GM18519 (cell line): ENCODE results near the gene COL8A1.
"Not testable (repeated sequence)": the region's sequence is repeated elsewhere in the genome, so short reads cannot be mapped to it uniquely, and the experiment has no call there.

Source experiments
- ATAC-seq: cut with Tn5 transposase; IDR thresholded peaks from one replicate; pipeline ENCODE4 v1.9.1; 2021; ENCODE audit warnings: mild to moderate bottlenecking, moderate library complexity; ENCODE audit not compliant: unreplicated experiment, low FRiP score

Gene COL8A1

GRCh38 chr3:99702953-99703943 is 64.9 kb downstream of the COL8A1 start:
- no peak for ATAC-seq

DNA sequence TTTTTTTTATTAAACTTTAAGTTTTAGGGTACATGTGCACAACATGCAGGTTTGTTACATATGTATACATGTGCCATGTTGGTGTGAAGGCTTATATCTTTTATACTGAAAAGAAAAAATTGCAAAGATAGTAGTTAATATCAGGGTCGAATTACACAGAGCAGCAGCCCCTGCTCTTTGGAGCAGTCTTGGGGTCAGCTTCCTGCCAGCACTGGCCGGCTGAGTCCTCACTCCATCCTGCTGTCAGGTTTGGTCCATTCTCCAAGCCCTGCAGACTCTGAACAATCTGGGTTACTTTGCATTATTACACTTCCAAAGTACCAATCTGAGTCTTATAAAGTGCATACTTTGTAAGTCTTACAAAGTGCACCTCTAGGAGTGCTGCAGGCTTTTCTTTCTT is 66.0 kb downstream of the COL8A1 start:
- ATAC-seq = no peak

DNA sequence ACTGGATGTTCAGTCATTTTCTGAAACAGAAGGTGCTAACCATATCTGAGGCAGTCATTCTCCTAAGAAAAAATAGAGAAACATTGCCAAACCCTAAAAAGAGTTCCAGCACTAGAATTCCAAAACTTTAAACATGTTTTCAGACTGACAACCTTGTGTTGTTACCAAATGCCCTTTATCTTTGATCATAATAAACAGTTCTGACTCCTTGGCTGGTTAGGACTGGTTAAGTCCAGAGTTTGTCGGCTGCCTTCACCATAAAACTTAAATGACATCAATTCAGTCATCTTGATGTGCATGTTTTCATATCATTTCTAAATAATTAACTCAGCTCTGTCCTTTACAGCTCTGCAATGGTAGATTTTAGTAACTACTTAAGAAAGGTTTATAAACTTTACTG is 68.0 kb downstream of the COL8A1 start:
- no peak for ATAC-seq

GRCh38 chr3:99708207-99708745 is 69.9 kb downstream of the COL8A1 start:
- no peak for ATAC-seq

- ATAC-seq = no peak
These were observed 71.3 kb downstream of the COL8A1 start for GRCh38 chr3:99709686-99710085.

DNA sequence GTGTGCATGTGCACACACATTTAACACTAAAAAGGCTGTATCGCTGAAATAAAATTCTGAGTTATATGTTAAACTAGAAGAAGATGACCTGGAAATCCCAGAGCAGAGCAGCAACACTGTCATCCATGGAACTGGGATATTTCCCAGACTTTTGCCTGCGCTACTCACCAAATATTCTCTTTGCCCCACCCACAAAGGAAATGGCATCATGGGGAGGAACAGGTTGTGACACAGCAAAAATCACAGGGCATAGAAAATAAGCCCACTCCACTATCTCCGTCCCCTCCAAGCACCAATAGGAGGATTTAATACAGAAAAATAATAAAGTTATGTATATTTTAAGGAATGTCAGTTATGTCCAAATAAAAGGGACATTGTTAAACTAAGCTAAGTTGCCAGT is 71.7 kb downstream of the COL8A1 start:
- no peak for ATAC-seq

DNA sequence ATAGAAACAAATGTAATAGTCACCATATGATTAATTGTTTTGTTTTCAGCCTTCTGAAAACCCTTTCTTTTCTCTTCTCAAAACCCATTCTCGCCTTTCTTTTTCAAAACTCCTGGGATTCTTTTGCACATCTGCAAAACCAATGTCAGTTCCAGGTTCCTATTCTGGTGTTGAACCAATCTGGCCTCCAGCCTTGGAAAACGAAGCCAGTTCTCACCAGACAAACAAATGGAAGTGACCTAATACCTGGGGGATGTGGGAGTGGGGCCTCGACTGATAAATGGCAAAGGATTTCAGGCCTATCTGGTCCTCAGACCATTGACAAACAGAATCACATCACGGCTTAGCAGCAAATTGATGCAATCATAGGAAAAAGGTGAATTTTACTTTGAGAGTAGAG is 73.0 kb downstream of the COL8A1 start:
- ATAC-seq = no peak

- ATAC-seq = no peak
These were observed 74.0 kb downstream of the COL8A1 start for GRCh38 chr3:99712291-99712954.

GRCh38 chr3:99713440-99713839 is 75.0 kb downstream of the COL8A1 start:
- ATAC-seq = no peak

DNA sequence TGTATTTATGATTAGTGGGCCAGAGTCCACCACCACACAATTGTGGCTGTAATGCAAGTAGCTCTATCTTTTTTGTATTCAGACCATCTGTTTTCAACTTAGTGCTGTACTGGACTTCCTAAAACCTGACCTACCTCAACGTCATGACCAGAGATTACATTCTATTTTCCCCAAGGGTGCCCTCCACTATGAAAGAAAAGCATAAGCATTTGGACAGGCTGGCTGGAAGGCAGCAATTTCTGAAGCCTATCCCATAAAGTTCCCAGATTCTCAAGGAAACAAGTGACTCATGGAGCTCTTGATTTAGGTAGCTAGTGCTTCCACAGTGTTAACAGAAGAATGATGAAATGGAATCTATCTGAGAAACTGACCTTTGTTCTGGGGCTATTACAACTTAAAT is 75.8 kb downstream of the COL8A1 start:
- ATAC-seq = no peak

DNA sequence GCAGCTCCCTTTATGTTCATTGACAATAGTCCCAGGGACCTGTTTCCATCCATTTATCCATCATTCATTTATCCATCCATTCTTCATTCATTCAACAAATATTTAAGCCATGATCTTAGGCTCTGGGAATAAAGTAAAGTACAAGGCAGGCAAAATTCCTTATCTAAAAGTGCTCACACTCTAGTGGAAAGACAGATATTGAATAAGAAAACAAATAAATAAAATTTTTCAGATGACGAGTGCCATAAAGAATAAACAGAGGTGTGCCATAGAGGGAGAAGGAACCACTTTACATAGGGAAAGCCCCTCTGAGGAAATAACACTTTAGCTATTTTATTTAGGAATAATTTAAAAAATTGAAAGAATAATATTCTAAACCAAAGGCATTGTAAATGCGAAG is 76.2 kb downstream of the COL8A1 start:
- ATAC-seq = no peak

GRCh38 chr3:99716463-99716995 is 78.1 kb downstream of the COL8A1 start:
- no peak for ATAC-seq

GRCh38 chr3:99720985-99721632 is 82.7 kb downstream of the COL8A1 start:
- ATAC-seq = no peak

- no peak for ATAC-seq
These were observed 83.2 kb downstream of the COL8A1 start for GRCh38 chr3:99721633-99722007.

DNA sequence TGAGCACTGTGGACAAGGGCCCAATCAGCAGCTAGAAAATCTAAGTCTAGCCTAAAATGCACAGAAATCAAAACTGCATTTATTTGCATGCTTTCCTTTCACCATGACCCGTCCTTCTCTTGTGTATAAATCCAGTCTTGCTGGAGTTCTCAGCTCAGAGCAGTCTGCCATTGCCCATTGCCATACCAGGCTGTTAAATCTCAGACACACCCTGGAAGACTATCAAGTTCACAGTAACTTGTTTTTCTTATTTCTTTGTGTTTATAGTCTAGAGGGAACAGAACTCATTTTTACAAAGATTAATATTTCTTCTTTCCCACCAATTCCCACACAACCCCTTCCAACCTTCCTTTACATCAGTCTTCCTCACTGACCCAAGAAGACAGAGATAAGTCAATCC is 85.9 kb downstream of the COL8A1 start:
- no peak for ATAC-seq

DNA sequence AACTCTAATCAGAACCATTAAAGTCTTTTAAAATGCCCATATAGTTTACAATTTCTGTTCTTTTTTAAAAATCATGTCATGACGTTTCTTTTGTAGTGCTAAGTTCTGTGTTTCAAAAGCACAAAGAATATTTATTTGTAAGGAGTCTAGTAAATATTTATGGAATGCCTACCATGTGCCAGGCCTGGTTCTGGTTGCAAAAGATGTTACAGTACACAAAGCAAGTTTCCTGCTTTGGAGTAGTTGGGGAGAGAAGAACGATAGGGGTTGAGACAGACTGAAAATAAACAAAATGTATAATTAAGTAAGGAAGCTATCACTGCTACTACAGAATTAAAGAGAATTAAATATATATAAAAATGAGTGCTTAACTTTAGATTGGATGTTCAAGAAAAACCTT is 92.5 kb downstream of the COL8A1 start:
- ATAC-seq = no peak

- ATAC-seq = no peak
These were observed 93.1 kb downstream of the COL8A1 start for GRCh38 chr3:99731499-99731898.

GRCh38 chr3:99740371-99740770 is 102.0 kb downstream of the COL8A1 start:
- not testable (repeated sequence) for ATAC-seq

DNA sequence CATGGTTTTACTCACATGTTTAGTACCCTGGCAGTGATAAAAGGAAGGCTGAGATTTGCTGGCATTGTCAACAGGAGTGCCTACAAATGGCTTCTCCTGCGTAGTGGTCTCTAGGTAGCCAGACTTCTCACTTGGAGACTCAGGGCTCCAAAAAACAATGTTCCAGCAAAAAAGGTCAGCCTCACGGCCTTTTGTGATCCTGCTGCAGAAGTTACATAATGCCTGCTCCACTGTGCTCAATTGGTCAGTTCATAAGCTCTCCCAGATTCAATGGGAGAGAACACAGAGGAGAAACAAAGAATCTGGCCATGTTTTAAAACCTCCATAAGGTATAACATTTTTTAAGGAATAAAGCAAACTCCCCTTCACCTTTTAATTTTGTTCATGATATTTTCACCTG is 103.2 kb downstream of the COL8A1 start:
- ATAC-seq = no peak

DNA sequence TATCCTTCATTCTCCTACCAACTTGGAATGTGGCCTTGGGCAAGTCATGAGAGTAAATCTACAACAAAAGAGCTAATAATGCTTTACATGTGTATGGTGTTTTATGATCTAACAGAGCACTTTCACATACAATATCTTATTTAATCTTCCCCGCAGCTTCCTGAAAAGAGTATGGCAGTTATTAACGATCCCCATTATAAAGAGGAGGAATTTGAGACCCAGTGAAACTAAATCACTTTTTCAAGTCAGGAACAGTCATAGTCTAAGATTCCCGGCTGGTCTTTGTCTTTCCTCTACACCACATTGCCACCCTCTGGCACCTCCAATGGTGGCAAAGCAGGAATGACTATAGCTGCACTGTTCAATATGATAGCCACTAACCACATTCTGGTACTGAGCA is 109.5 kb downstream of the COL8A1 start:
- ATAC-seq = no peak

GRCh38 chr3:99751649-99752048 is 113.3 kb downstream of the COL8A1 start:
- no peak for ATAC-seq
